Tibial artery (tissue), 4 donors: ENCODE measurements around the gene ITGB6.

Experiments used
- DNase-seq, 2 donors: peaks; one replicate each; pipeline ENCODE4 v3.0.0-alpha.2; 2019
- H3K27ac ChIP-seq, 2 donors: fragments of 200-600 bp; sonication (generic) in 1 of 2; 1 replicate in 1 of 2; 2 replicates in 1 of 2; pipeline ENCODE4 v1.5.1; 2018 to 2019; ENCODE audit warnings: mild to moderate bottlenecking in 1 of 2
- H3K27me3 ChIP-seq, 2 donors: fragments of 200-600 bp; sonication (generic) in 1 of 2; one replicate each; pipeline versions ENCODE4 v1.5.1 to v1.6.0; 2016 to 2019
- H3K36me3 ChIP-seq, 3 donors: fragments of 200-600 bp; sonication (generic) in 2 of 3; one replicate each; pipeline ENCODE4 v1.5.1; 2016 to 2019; ENCODE audit warnings: mild to moderate bottlenecking in 2 of 3
- H3K4me1 ChIP-seq, 4 donors: fragments of 200-600 bp; sonication (generic) in 2 of 4; 1 replicate in 3 of 4; 2 replicates in 1 of 4; pipeline ENCODE4 v1.5.1; 2016 to 2019
- H3K4me3 ChIP-seq, 2 donors: fragments of 200-600 bp; sonication (generic) in 1 of 2; 1 replicate in 1 of 2; 2 replicates in 1 of 2; pipeline ENCODE4 v1.5.1; 2018 to 2019; ENCODE audit warnings: mild to moderate bottlenecking in 2 of 2
- H3K9me3 ChIP-seq, 3 donors: fragments of 200-600 bp; sonication (generic) in 1 of 3; one replicate each; pipeline ENCODE4 v1.5.1; 2016 to 2019
- CTCF ChIP-seq, 2 experiments: fragments of 200-600 bp in 1 of 2; fragments of 450-650 bp in 1 of 2; IDR thresholded peaks; one replicate each; pipeline ENCODE4 v1.5.1; 2017 to 2019; ENCODE audit warnings: antibody characterized with exemption in 2 of 2, mild to moderate bottlenecking in 1 of 2, moderate library complexity in 1 of 2
- intact Hi-C: fragments of 100-400 bp; cut with DNase I; formaldehyde crosslinking; loops from one replicate; pipeline ENCODE4 v1.15.0; 2023; ENCODE audit warnings: low total_unique reads

ITGB6 gene

GRCh38 chr2:160242893-160243564, 43.0 kb upstream of the ITGB6 start:
- Histone ChIP-seq H3K36me3 (no peaks in the 10 kb centered on the region), H3K9me3 (no peaks in the 10 kb centered on the region), H3K27me3 (no peaks in the 10 kb centered on the region), H3K4me3 (no peak overlapping the region), H3K4me1 (peaks cover 0 to 28% (median 23%) of the 10 kb centered on the region in 4 donors), H3K27ac (peak overlapping the region; percentile 29 to 57)
- TF ChIP-seq CTCF (IDR thresholded peaks at IDR 0.05) = no peak
- intact Hi-C loops = no loop called here
- no peak for DNase-seq

GRCh38 chr2:160241251-160242137, 41.4 kb upstream of the ITGB6 start:
- H3K4me3 ChIP-seq = no peak overlapping the region
- no peaks in the 10 kb centered on the region for H3K27me3 ChIP-seq
- H3K36me3 ChIP-seq = no peaks in the 10 kb centered on the region
- DNase-seq = peak; percentile 53 to 77
- H3K27ac ChIP-seq = peak overlapping the region; percentile 42 to 57
- H3K4me1 ChIP-seq = peaks cover 0 to 28% (median 23%) of the 10 kb centered on the region in 4 donors
- intact Hi-C loops = no loop called here
- no peak for TF ChIP-seq CTCF (IDR thresholded peaks at IDR 0.05)
- H3K9me3 ChIP-seq = no peaks in the 10 kb centered on the region

GRCh38 chr2:160239436-160239835, 39.4 kb upstream of the ITGB6 start:
- intact Hi-C loops = no loop called here
- no peaks in the 10 kb centered on the region for H3K27me3 ChIP-seq
- H3K36me3 ChIP-seq = no peaks in the 10 kb centered on the region
- no peaks in the 10 kb centered on the region for H3K9me3 ChIP-seq
- H3K27ac ChIP-seq = no peak overlapping the region
- no peak for TF ChIP-seq CTCF (IDR thresholded peaks at IDR 0.05)
- H3K4me3 ChIP-seq = no peak overlapping the region
- peaks cover 0 to 28% (median 23%) of the 10 kb centered on the region in 4 donors for H3K4me1 ChIP-seq
- no peak for DNase-seq

GRCh38 chr2:160238392-160238791, 38.3 kb upstream of the ITGB6 start:
- no peak overlapping the region for H3K4me3 ChIP-seq
- no peak overlapping the region for H3K27ac ChIP-seq
- no peaks in the 10 kb centered on the region for H3K36me3 ChIP-seq
- no peaks in the 10 kb centered on the region for H3K9me3 ChIP-seq
- TF ChIP-seq CTCF (IDR thresholded peaks at IDR 0.05) = no peak
- intact Hi-C loops = no loop called here
- peaks cover 0 to 22% (median 19%) of the 10 kb centered on the region in 4 donors for H3K4me1 ChIP-seq
- DNase-seq = no peak
- H3K27me3 ChIP-seq = no peaks in the 10 kb centered on the region

- H3K27ac ChIP-seq = no peak overlapping the region
- no peaks in the 10 kb centered on the region for H3K9me3 ChIP-seq
- intact Hi-C loops = no loop called here
- no peak for TF ChIP-seq CTCF (IDR thresholded peaks at IDR 0.05)
- H3K36me3 ChIP-seq = no peaks in the 10 kb centered on the region
- peaks cover 0 to 21% (median 10%) of the 10 kb centered on the region in 4 donors for H3K4me1 ChIP-seq
- DNase-seq = no peak
- H3K4me3 ChIP-seq = no peak overlapping the region
- no peaks in the 10 kb centered on the region for H3K27me3 ChIP-seq
Observed at GRCh38 chr2:160232905-160233475, 32.9 kb upstream of the ITGB6 start.
